SK-N-MC (cell line): ENCODE measurements around the gene ELFN1.

Experiments used
- DNase-seq: peaks from one replicate; pipeline ENCODE4 v3.0.0-alpha.2; 2011; ENCODE audit warnings: low read depth, low spot score
- H3K27ac ChIP-seq: fragments of 200-600 bp; sonication (generic); 2 replicates; pipeline ENCODE4 v1.5.1; 2016; ENCODE audit warnings: mixed run types
- H3K36me3 ChIP-seq: fragments of 200-600 bp; sonication (generic); 2 replicates; pipeline ENCODE4 v1.6.1; 2017; ENCODE audit warnings: antibody characterized with exemption, low read length, mixed read lengths; ENCODE audit not compliant: insufficient read depth
- H3K4me3 ChIP-seq: fragments of 200-600 bp; sonication (generic); 2 replicates; pipeline ENCODE4 v1.5.1; 2016
- H3K9ac ChIP-seq: fragments of 200-600 bp; sonication (generic); 2 replicates; pipeline ENCODE4 v1.8.0; 2017; ENCODE audit warnings: mixed run types, mixed read lengths; ENCODE audit not compliant: insufficient read length
- H3K9me3 ChIP-seq: fragments of 200-600 bp; sonication (generic); 2 replicates; pipeline ENCODE4 v1.6.1; 2017; ENCODE audit warnings: low read depth, mild to moderate bottlenecking, antibody characterized with exemption, low read length, moderate library complexity, mixed read lengths
- EZH2 ChIP-seq: fragments of 200-600 bp; sonication (generic); IDR thresholded peaks from one replicate; pipeline ENCODE4 v1.6.1; 2017; ENCODE audit warnings: antibody characterized with exemption
- FOXP2 ChIP-seq: optimal IDR thresholded peaks from 2 replicates; pipeline ENCODE3; 2011; ENCODE audit warnings: mild to moderate bottlenecking, moderate library complexity; ENCODE audit not compliant: insufficient read depth; ENCODE audit errors: extremely low read length, control extremely low read depth
- POLR2AphosphoS5 ChIP-seq: IDR thresholded peaks from 2 replicates; pipeline ENCODE4 v1.6.1; 2012; ENCODE audit warnings: mild to moderate bottlenecking, low read depth, low read length, borderline replicate concordance

Gene ELFN1

DNA sequence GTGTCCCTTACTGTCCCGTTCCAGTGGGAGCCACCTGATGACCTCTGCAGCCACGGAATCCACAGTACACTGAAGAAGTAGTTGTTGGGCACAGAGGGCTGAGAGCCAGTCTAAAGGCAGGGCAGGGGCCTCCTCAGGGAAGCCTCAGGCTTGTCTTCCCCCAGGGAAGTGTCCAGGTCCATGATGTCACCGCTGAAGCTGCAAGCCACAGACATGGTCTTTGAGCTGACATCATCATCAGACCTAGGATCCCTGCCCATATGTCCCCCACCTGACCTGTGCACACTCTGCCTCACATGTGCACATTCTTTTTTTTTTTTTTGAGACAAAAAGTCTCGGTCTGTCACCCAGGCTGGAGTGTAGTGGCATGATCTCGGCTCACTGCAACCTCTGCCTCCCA lies 38.4 kb upstream of the ELFN1 start:
- Histone ChIP-seq H3K27ac (no peak overlapping the region), H3K9ac (no peak overlapping the region), H3K4me3 (no peak overlapping the region), H3K9me3 (no peaks in the 10 kb centered on the region), H3K36me3 (no peaks in the 10 kb centered on the region)
- TF ChIP-seq EZH2, result no peak
- no peak for TF ChIP-seq POLR2AphosphoS5
- TF ChIP-seq FOXP2, result no peak
- DNase-seq, result no peak

DNA sequence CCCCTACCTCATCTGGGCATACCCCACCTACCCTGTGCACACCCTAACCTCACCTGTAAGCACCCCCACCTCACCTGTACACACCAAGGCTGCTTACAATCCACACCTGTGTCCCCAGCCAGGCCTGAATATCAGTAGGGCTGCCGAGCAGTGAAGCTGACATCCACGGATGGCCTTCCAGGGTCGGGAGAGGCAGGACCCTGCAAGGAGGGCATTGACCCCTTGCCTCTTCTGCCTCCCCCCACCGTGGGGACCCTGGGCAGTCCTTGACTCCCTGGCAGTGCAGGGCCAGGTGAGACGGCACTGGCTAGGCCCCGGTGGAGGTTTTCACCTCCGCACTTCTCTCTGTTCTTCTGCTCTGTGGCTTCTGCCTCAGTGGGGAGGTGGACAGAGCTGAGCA lies 37.6 kb upstream of the ELFN1 start:
- Histone ChIP-seq H3K9ac (no peak overlapping the region), H3K9me3 (no peaks in the 10 kb centered on the region), H3K4me3 (no peak overlapping the region), H3K36me3 (no peaks in the 10 kb centered on the region), H3K27ac (no peak overlapping the region)
- no peak for TF ChIP-seq EZH2
- no peak for TF ChIP-seq FOXP2
- TF ChIP-seq POLR2AphosphoS5, result no peak
- DNase-seq, result no peak

DNA sequence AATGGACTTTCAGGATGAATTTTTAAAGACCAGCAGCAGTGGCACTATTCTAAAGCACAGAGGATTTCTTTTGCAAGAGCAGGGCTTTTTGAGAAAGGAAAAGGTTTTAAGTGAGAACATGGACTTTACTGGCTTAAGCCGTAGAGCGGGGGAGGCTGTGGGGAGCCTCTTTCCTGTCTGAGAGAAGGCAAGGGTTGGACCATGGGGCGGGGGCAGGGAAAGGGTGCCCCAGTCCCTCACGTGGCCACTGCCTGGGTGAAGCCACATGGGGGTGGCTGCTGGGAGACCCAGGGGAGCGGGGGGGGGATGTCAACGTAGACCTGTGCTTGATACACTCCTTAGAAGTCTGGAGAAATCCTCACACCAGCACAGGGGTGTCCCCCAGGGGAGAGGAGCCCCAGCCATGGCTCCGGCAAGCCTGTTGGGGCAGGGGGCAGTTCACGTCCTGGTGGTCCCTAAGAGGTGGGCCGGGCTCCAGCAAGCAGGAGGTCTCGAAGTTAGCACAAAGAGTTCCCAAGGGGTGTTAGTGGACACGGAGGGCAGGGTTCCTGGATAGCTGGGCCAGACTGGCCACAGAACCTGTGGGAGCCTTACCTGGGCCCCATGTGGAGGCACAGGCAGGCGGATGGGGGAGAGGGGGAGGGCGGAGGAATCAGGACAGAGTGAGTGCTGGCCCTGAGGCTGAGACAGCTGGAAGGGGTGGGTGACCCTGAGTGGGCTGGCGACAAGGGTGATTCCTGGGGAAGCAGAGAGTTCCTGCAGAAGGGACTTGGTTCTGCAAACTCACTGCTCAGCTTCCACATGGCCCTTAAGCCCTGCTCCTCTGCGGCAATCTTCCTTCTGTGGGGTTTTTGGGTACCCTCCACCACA lies 36.9 kb upstream of the ELFN1 start:
- TF ChIP-seq POLR2AphosphoS5 (no peak), EZH2 (no peak), FOXP2 (no peak)
- Histone ChIP-seq H3K36me3 (no peaks in the 10 kb centered on the region), H3K4me3 (no peak overlapping the region), H3K27ac (no peak overlapping the region), H3K9ac (no peak overlapping the region), H3K9me3 (no peaks in the 10 kb centered on the region)
- DNase-seq, result no peak

DNA sequence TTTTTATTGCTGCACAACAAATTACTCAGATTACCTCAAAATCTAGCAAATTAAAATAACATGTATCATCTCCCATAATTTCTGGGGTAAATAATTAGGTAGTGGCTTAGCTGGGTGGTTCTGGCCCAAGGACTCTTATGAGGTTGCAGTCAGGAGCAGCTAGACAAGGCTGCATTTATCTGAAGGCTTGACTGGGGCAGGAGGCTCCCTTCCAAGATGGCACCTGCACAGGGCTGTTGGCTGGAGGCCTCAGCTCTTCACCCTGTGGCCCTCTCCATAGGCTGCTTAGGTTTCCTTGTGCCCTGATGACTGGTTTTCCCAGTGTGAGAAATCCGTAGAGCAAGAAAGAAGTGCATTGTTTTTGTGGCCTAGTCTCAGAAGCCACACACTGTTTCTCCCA lies 34.7 kb upstream of the ELFN1 start:
- H3K9me3 ChIP-seq, result no peaks in the 10 kb centered on the region
- no peaks in the 10 kb centered on the region for H3K36me3 ChIP-seq
- no peak overlapping the region for H3K4me3 ChIP-seq
- no peak overlapping the region for H3K27ac ChIP-seq
- TF ChIP-seq POLR2AphosphoS5, result no peak
- no peak for TF ChIP-seq EZH2
- no peak for TF ChIP-seq FOXP2
- H3K9ac ChIP-seq, result no peak overlapping the region
- DNase-seq, result no peak

DNA sequence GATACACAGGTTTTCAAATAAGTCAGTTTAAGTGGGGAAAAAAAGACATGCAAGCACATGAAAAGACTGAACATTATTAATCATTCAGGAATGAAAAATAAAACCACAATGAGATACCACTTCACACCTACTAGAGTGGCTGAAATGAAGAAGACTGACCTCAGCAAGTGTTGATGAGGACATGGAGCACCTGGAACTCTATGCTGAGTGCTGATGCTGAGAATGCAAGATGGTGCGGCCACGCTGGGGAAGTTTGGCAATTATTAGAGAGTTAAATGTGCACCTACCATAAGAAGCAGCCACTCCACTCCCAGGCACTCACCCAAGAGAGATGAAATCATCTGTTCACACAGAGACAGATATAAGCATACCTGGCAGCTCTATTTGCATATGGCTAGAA lies 32.9 kb upstream of the ELFN1 start:
- Histone ChIP-seq H3K36me3 (no peaks in the 10 kb centered on the region), H3K4me3 (no peak overlapping the region), H3K9ac (no peak overlapping the region), H3K27ac (no peak overlapping the region), H3K9me3 (no peaks in the 10 kb centered on the region)
- no peak for DNase-seq
- no peak for TF ChIP-seq POLR2AphosphoS5

DNA sequence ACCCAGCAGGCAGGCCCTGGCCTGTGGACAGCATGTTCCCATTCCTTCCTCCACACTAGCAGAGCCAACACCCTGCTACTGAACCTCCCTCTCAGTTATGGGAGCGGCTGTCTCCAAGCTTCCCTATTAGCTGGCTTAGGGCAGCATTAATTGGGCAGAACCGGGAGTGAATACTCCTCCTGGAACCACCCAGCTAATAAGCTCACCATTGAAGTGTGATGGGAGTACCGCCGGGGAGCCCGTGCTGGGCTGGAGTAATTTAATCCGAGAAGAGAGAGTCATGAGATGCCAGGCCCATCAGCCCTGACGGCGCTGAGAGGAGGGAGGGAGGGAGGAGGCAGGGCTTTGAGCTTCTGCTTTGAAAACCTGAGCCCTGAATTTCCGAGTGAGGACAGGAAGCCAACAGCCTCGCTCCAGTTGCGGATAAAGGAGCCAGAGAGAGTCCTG lies 31.8 kb upstream of the ELFN1 start:
- DNase-seq, result no peak
- TF ChIP-seq POLR2AphosphoS5, result no peak
- TF ChIP-seq FOXP2, result no peak
- no peak for TF ChIP-seq EZH2
- no peak overlapping the region for H3K9ac ChIP-seq

DNA sequence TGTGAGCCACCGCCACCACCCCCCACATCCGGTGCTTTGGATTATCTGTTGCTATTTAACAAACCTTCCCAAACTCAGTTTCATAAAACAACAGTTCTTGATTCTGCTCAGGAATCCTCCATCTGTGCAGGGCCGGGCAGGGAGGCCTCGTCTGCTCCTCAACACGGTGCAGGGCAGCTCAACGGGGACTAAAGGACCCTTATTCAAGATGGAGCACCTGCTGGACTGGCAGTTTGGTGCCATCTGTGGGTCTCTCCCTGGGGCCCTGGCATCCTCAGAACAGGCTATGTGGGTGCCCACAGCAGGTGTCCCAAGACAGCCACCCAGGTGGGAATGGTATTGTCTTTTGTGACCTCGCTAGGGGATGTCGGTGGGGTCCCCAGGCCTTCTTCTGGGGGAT lies 31.0 kb upstream of the ELFN1 start:
- H3K4me3 ChIP-seq, result no peak overlapping the region
- no peaks in the 10 kb centered on the region for H3K9me3 ChIP-seq
- H3K36me3 ChIP-seq, result no peaks in the 10 kb centered on the region
- TF ChIP-seq FOXP2 (no peak), EZH2 (no peak), POLR2AphosphoS5 (no peak)
- H3K27ac ChIP-seq, result no peak overlapping the region
- no peak overlapping the region for H3K9ac ChIP-seq
- no peak for DNase-seq

More for the DNA sequence above, 31.8 kb upstream of the ELFN1 start:
- Histone ChIP-seq H3K9me3 (no peaks in the 10 kb centered on the region), H3K4me3 (no peak overlapping the region), H3K36me3 (no peaks in the 10 kb centered on the region), H3K27ac (no peak overlapping the region)

DNA sequence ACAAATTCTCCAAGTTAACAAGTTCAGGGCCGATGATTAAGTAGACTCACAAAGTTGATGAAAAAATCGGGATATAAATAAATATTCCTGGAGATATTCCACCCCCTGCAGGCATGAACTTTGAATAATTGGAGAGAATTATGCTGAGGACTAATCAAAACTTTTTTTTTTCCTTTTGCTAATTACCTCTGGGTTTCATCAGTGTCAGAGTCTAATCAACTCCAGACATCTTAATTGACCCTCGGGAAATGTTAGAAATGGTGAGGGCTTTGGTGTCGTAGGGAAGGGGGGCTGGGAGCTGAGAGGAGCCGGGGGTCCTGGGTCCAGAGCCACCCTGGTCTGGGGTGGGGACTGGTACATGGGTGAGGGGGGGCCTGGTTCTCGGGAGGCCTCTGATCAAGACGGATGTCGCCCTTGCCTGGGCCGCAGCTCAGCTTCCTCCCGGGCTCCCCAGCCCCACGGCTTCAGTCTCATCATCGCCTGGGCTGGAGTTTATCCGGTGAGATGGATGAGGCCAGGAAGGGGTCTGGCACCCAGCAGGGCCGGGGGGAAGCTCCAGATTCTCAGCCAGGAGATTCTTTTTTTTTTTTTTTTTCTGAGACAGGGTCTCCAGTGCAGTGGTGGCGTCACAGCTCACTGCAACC lies 30.4 kb upstream of the ELFN1 start:
- DNase-seq, result no peak
- Histone ChIP-seq H3K36me3 (no peaks in the 10 kb centered on the region), H3K9me3 (no peaks in the 10 kb centered on the region), H3K4me3 (no peak overlapping the region), H3K9ac (no peak overlapping the region), H3K27ac (no peak overlapping the region)
- no peak for TF ChIP-seq FOXP2
- TF ChIP-seq EZH2, result no peak
- TF ChIP-seq POLR2AphosphoS5, result no peak
